ENCODE measurements around the gene EVC2.
"Not testable (repeated sequence)": the region's sequence is repeated elsewhere in the genome, so short reads cannot be mapped to it uniquely, and the experiment has no call there.

EVC2 gene

GRCh38 chr4:5609306-5610007 is 98.9 kb downstream of the EVC2 start:
- DNase-seq (ENCODE audit: low spot score) = no peak
- in situ Hi-C loops (cut with MboI; ENCODE audit: low pct_unique_long_range_greater_than_20kb, low sequenced_read_pairs, unreplicated experiment) = no loop called here
- TF ChIP-seq CTCF (IDR thresholded peaks at IDR 0.05; ENCODE audit: extremely low read depth, insufficient read depth, missing control alignments) = no peak

GRCh38 chr4:5593828-5594227 is 114.5 kb downstream of the EVC2 start:
- DNase-seq (ENCODE audit: low spot score); in situ Hi-C loops (cut with MboI; ENCODE audit: low pct_unique_long_range_greater_than_20kb, low sequenced_read_pairs, unreplicated experiment): not testable (repeated sequence)

GRCh38 chr4:5592272-5592671 is 116.1 kb downstream of the EVC2 start:
- TF ChIP-seq CTCF (IDR thresholded peaks at IDR 0.05; ENCODE audit: extremely low read depth, insufficient read depth, missing control alignments) = no peak
- DNase-seq (ENCODE audit: low spot score) = no peak
- in situ Hi-C loops (cut with MboI; ENCODE audit: low pct_unique_long_range_greater_than_20kb, low sequenced_read_pairs, unreplicated experiment) = no loop called here

GRCh38 chr4:5589495-5589894 is 118.9 kb downstream of the EVC2 start:
- in situ Hi-C loops (cut with MboI; ENCODE audit: low pct_unique_long_range_greater_than_20kb, low sequenced_read_pairs, unreplicated experiment) = no loop called here
- DNase-seq (ENCODE audit: low spot score) = no peak
- no peak for TF ChIP-seq CTCF (IDR thresholded peaks at IDR 0.05; ENCODE audit: extremely low read depth, insufficient read depth, missing control alignments)

GRCh38 chr4:5588046-5588445 is 120.3 kb downstream of the EVC2 start:
- TF ChIP-seq CTCF (IDR thresholded peaks at IDR 0.05; ENCODE audit: extremely low read depth, insufficient read depth, missing control alignments) = no peak
- in situ Hi-C loops (cut with MboI; ENCODE audit: low pct_unique_long_range_greater_than_20kb, low sequenced_read_pairs, unreplicated experiment) = no loop called here
- no peak for DNase-seq (ENCODE audit: low spot score)

- in situ Hi-C loops (cut with MboI; ENCODE audit: low pct_unique_long_range_greater_than_20kb, low sequenced_read_pairs, unreplicated experiment) = no loop called here
- no peak for TF ChIP-seq CTCF (IDR thresholded peaks at IDR 0.05; ENCODE audit: extremely low read depth, insufficient read depth, missing control alignments)
- no peak for DNase-seq (ENCODE audit: low spot score)
Observed at GRCh38 chr4:5575941-5576340, 132.4 kb downstream of the EVC2 start.

GRCh38 chr4:5574386-5574785 is 134.0 kb downstream of the EVC2 start:
- no peak for TF ChIP-seq CTCF (IDR thresholded peaks at IDR 0.05; ENCODE audit: extremely low read depth, insufficient read depth, missing control alignments)
- no peak for DNase-seq (ENCODE audit: low spot score)
- in situ Hi-C loops (cut with MboI; ENCODE audit: low pct_unique_long_range_greater_than_20kb, low sequenced_read_pairs, unreplicated experiment) = no loop called here
